Activated CD4-positive, alpha-beta memory T cell treated with anti-CD3 and anti-CD28 coated beads, Interleukin-2, amount 10 ng/mL, durations not matched to agents 7 days and 5 days (primary cell): ENCODE data around the gene ZNF627. TPM values are rescaled to one million over a fixed set of nuclear protein-coding genes. Genes with fewer than 3 reads are reported as not detected.
"Not testable (repeated sequence)": the region's sequence is repeated elsewhere in the genome, so short reads cannot be mapped to it uniquely, and the experiment has no call there.

Experiments used
- CTCF ChIA-PET: fragments of 350-600 bp; sonication (Branson Sonifier 250); formaldehyde crosslinking; loops from one replicate; lab custom pipeline; 2021; ENCODE audit warnings: antibody characterized with exemption, inconsistent platforms; lab: Charles Lee
- POLR2A ChIA-PET: fragments of 350-600 bp; sonication (Branson Sonifier 250); formaldehyde crosslinking; loops from one replicate; lab custom pipeline; 2021; ENCODE audit warnings: antibody characterized with exemption; lab: Charles Lee
- DNase-seq: peaks from one replicate; pipeline ENCODE4 v3.0.0-alpha.2; 2020
- H3K27ac Mint-ChIP-seq: one replicate; pipeline ENCODE4 v1.8.0; 2021; ENCODE audit warnings: mild to moderate bottlenecking, mixed read lengths
- H3K27me3 Mint-ChIP-seq: one replicate; pipeline ENCODE4 v1.8.0; 2021; ENCODE audit warnings: mixed read lengths
- H3K36me3 Mint-ChIP-seq: one replicate; pipeline ENCODE4 v1.8.0; 2021; ENCODE audit warnings: low read depth, mixed read lengths
- H3K4me1 Mint-ChIP-seq: one replicate; pipeline ENCODE4 v1.8.0; 2021; ENCODE audit warnings: mixed read lengths
- H3K4me3 Mint-ChIP-seq: one replicate; pipeline ENCODE4 v1.8.0; 2021; ENCODE audit warnings: mild to moderate bottlenecking, mixed read lengths
- H3K9me3 Mint-ChIP-seq: one replicate; pipeline ENCODE4 v1.8.0; 2021; ENCODE audit warnings: mixed read lengths
- total RNA-seq, 2 experiments: library from RNA; stranded (reverse); gene quantifications; one replicate each; pipeline ENCODE4 v1.2.3, GENCODE V29; 2021

ZNF627 gene
- total RNA-seq, 2 experiments from 2014 or later: 6.1 to 6.7 TPM

DNA sequence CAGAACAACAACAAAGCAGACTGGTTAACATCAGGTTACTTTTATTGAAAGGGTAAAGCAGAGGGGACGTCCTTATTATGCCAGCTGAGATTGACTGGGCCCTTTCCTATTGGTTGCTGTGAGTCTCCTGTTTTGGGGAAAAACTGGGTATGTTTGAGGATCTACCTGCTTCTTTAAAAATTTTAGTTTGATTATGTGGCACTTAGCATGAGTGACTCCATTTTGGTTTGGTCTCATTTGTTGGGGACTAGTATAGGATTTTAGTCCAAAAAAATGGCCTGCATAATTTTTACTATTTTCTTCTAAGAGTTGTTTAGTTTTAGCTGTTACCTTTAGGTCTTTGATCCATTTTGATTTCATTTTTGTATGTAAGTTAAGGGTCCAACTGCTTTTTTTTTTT is 14.4 kb downstream of the ZNF627 start:
- POLR2A ChIA-PET: no interaction called here
- CTCF ChIA-PET: no interaction called here
- no peak overlapping the region for H3K27ac Mint-ChIP-seq
- no peaks in the 10 kb centered on the region for H3K27me3 Mint-ChIP-seq
- H3K9me3 Mint-ChIP-seq: peaks cover 32% of the 10 kb centered on the region
- H3K4me1 Mint-ChIP-seq: peaks cover 3% of the 10 kb centered on the region
- H3K36me3 Mint-ChIP-seq: peaks cover 36% of the 10 kb centered on the region
- DNase-seq: no peak
- no peak overlapping the region for H3K4me3 Mint-ChIP-seq

DNA sequence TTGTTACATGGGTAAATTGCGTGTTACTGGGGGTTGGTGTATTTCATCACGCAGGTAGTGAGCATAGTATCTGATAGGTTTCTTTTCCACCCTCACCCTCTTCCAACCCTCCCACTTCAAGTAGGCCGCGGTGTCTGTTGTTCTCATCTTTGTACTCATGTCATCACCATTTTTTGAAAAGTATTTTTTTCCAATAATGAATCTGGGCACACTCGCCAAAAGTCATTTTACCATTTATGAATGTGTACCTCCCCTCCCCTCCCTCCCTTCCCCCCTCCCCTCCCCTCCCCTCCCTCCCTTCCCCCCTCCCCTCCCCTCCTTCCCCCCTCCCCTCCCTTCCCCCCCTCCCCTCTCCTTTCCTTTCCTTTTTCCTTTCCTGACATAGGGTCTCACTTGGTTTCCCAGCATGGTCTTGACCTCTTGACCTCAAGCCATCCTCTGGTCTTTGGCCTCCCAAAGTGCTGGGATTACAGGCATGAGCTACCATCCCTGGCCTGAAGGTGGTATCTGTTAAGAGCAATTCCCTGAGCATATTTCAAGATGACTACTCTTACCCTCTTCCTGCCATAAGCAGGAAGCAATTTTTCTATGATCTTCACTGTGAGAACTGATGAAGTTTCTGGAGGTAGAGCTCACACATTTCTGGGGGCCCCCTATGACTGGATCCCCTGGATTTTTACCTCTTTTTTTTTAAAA is 15.7 kb downstream of the ZNF627 start:
- Mint-ChIP-seq H3K27me3 (no peaks in the 10 kb centered on the region), H3K9me3 (peaks cover 34% of the 10 kb centered on the region), H3K27ac (no peak overlapping the region), H3K36me3 (peaks cover 41% of the 10 kb centered on the region), H3K4me3 (no peak overlapping the region), H3K4me1 (peaks cover 3% of the 10 kb centered on the region)
- DNase-seq: no peak
- ChIA-PET POLR2A (no interaction called here), CTCF (no interaction called here)

DNA sequence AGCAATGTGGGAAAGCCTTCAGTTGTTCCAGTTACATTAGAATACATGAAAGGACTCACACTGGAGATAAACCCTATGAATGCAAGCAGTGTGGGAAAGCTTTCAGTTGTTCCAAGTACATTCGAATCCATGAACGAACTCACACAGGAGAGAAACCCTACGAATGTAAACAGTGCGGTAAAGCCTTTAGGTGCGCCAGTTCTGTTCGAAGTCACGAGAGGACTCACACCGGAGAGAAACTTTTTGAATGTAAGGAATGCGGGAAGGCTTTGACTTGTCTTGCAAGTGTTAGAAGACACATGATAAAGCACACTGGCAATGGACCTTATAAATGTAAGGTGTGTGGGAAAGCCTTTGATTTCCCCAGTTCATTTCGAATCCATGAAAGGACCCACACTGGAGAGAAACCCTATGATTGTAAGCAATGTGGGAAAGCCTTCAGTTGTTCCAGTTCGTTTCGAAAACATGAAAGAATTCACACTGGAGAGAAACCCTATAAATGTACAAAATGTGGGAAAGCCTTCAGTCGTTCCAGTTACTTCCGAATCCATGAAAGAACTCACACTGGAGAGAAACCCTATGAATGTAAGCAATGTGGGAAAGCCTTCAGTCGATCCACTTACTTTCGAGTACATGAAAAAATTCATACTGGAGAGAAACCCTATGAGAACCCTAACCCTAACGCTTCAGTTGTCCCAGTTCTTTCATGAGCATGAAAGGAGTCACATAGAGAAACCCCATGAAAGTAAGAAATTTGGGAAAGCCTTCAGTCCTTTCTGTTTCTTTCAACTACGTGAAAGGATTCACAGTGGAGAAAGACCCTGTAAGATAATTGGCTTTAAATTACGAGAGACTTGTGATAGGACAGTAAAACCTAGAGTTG is 20.1 kb downstream of the ZNF627 start:
- CTCF ChIA-PET: no interaction called here
- Mint-ChIP-seq H3K9me3 (peaks cover 58% of the 10 kb centered on the region), H3K27me3 (no peaks in the 10 kb centered on the region), H3K4me3 (no peak overlapping the region), H3K27ac (no peak overlapping the region), H3K36me3 (peaks cover 68% of the 10 kb centered on the region), H3K4me1 (peaks cover 3% of the 10 kb centered on the region)
- POLR2A ChIA-PET: no interaction called here
- no peak for DNase-seq

DNA sequence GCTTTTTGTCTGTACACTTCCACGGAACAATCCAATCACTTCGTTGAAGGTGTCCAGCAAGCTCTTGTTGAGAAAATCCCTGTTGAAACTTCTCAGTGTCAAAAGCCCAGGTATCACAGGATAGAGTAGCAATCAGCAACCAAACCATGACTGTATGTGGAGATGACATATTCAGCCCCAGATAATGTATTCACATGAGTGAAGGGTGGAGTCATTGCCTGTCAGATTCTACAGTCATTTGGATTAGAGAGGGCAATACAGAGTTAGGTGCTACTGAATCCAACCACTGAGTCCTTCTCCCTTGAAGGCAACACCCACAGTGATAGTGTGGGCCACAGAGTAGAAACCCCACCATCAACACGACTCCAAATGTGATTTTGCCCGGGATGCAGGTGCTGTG is 23.3 kb downstream of the ZNF627 start:
- POLR2A ChIA-PET: no interaction called here
- DNase-seq: no peak
- peaks cover 54% of the 10 kb centered on the region for H3K36me3 Mint-ChIP-seq

GRCh38 chr19:11622401-11622800 is 25.1 kb downstream of the ZNF627 start:
- H3K4me3 Mint-ChIP-seq, H3K27ac Mint-ChIP-seq, POLR2A ChIA-PET, H3K4me1 Mint-ChIP-seq, CTCF ChIA-PET, DNase-seq: not testable (repeated sequence)
- H3K36me3 Mint-ChIP-seq: peaks cover 41% of the 10 kb centered on the region
- H3K9me3 Mint-ChIP-seq: peaks cover 39% of the 10 kb centered on the region
- peaks cover 27% of the 10 kb centered on the region for H3K27me3 Mint-ChIP-seq

More for the DNA sequence above, 23.3 kb downstream of the ZNF627 start:
- CTCF ChIA-PET: no interaction called here
- no peak overlapping the region for H3K27ac Mint-ChIP-seq
- no peak overlapping the region for H3K4me3 Mint-ChIP-seq
- peaks cover 9% of the 10 kb centered on the region for H3K4me1 Mint-ChIP-seq
- peaks cover 16% of the 10 kb centered on the region for H3K27me3 Mint-ChIP-seq
- peaks cover 48% of the 10 kb centered on the region for H3K9me3 Mint-ChIP-seq

DNA sequence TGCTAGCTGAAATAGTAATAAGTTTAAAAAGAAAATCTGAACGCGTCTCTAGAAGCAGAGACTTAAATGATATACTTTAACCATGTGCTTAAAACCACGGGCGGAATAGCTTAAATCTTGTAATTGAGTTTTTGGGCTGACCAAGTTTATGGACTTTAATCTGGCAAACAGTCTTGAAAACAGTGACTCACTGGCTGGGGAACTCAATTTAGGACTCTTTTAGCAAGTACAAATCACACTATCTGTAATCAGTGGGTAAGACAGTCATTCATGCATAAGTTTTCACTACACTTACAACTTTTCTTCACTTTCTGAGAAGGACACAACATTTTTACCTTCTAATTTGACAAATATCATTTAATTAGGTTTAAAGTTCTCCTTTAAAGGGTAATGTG is 26.8 kb downstream of the ZNF627 start:
- peaks cover 24% of the 10 kb centered on the region for H3K9me3 Mint-ChIP-seq
- H3K27ac Mint-ChIP-seq: no peak overlapping the region
- peaks cover 9% of the 10 kb centered on the region for H3K4me1 Mint-ChIP-seq
- no peak for DNase-seq
- ChIA-PET POLR2A (interaction anchor here (0.6 kb wide), 1 partner anchor 26 kb away, joined by 3 read pairs; no protein-coding TSS in a partner anchor), CTCF (no interaction called here)
- H3K4me3 Mint-ChIP-seq: no peak overlapping the region
- peaks cover 27% of the 10 kb centered on the region for H3K27me3 Mint-ChIP-seq
- peaks cover 26% of the 10 kb centered on the region for H3K36me3 Mint-ChIP-seq

- Mint-ChIP-seq H3K4me3 (no peak overlapping the region), H3K36me3 (peaks cover 11% of the 10 kb centered on the region), H3K27me3 (peaks cover 28% of the 10 kb centered on the region), H3K27ac (no peak overlapping the region), H3K4me1 (peaks cover 9% of the 10 kb centered on the region), H3K9me3 (peaks cover 17% of the 10 kb centered on the region)
- CTCF ChIA-PET: interaction anchor here (0.9 kb wide), 1 partner anchor 90 kb away, joined by 3 read pairs; no protein-coding TSS in a partner anchor
- no peak for DNase-seq
- POLR2A ChIA-PET: no interaction called here
These were observed 29.0 kb downstream of the ZNF627 start for GRCh38 chr19:11626252-11626651.

DNA sequence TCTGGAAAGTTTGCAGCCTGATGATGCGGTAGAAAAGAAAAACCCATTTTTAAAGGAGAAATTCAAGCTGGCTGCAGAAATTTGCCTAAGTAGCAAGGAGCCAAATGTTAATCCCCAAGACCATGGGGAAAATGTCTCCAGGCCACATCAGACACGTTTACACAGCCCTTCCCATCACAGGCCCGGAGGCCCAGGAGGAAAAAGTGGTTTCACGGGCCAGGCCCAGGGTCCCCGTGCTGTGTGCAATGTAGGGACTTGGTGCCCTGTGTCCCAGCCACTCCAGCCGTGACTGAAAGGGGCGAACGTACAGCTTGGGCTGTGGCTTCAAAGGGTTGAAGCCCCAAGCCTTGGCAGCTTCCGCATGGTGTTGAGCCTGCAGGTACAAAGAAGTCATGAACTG is 35.9 kb downstream of the ZNF627 start:
- no peak for DNase-seq
- no peaks in the 10 kb centered on the region for H3K4me1 Mint-ChIP-seq
- ChIA-PET POLR2A (no interaction called here), CTCF (no interaction called here)
- H3K36me3 Mint-ChIP-seq: peaks cover 6% of the 10 kb centered on the region
- H3K9me3 Mint-ChIP-seq: peaks cover 38% of the 10 kb centered on the region
- no peak overlapping the region for H3K4me3 Mint-ChIP-seq
- peaks cover 1% of the 10 kb centered on the region for H3K27me3 Mint-ChIP-seq
- no peak overlapping the region for H3K27ac Mint-ChIP-seq

DNA sequence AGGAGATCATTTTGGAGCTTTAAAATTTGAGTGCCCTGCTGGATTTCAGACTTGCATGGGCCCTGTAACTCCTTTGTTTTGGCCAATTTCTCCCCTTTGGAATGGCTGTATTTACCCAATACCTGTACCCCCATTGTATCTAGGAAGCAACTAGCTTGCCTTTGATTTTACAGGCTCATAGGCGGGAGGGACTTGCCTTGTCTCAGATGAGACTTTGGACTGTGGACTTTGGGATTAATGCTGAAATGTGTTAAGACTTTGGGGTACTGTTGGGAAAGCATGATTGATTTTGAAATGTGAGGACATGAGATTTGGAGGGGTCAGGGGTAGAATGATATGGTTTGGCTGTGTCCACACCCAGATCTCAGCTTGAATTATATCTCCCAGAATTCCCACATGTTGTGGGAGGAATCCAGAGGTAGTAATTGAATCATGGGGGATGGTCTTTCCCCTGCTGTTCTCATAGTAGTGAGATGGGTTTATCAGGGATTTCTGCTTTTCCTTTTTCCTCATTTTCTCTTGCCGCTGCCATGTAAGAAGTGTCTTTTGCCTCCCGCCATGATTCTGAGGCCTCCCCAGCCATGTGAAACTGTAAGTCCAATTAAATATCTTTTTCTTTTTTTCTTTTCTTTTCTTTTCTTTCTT is 36.9 kb downstream of the ZNF627 start:
- H3K9me3 Mint-ChIP-seq: peaks cover 38% of the 10 kb centered on the region
- H3K36me3 Mint-ChIP-seq, CTCF ChIA-PET, POLR2A ChIA-PET, H3K4me1 Mint-ChIP-seq, H3K27me3 Mint-ChIP-seq, H3K27ac Mint-ChIP-seq, H3K4me3 Mint-ChIP-seq, DNase-seq: not testable (repeated sequence)

- DNase-seq: no peak
- Mint-ChIP-seq H3K9me3 (peaks cover 26% of the 10 kb centered on the region), H3K27me3 (no peaks in the 10 kb centered on the region), H3K36me3 (peaks cover 3% of the 10 kb centered on the region), H3K27ac (no peak overlapping the region), H3K4me3 (peak overlapping the region; percentile 71), H3K4me1 (peaks cover 2% of the 10 kb centered on the region)
- ChIA-PET POLR2A (no interaction called here), CTCF (interaction anchor here (1.2 kb wide), 1 partner anchor 173 kb away, joined by 3 read pairs; no protein-coding TSS in a partner anchor)
These were observed 41.9 kb downstream of the ZNF627 start for GRCh38 chr19:11639245-11639601.

- DNase-seq: peak; percentile 89
- Mint-ChIP-seq H3K9me3 (peaks cover 23% of the 10 kb centered on the region), H3K36me3 (peaks cover 3% of the 10 kb centered on the region), H3K27me3 (no peaks in the 10 kb centered on the region), H3K4me1 (peaks cover 2% of the 10 kb centered on the region), H3K27ac (peak overlapping the region; percentile 21), H3K4me3 (peak overlapping the region; percentile 71)
- ChIA-PET CTCF (interaction anchor here (0.6 to 1.2 kb wide), 2 partner anchors 173 to 187 kb away, joined by 3 to 4 read pairs; no protein-coding TSS in a partner anchor), POLR2A (interaction anchor here (1.2 kb wide), 1 partner anchor 42 kb away, joined by 5 read pairs; the partner anchor contains the start of gene ZNF627)
These were observed 42.6 kb downstream of the ZNF627 start for GRCh38 chr19:11639602-11640471.

DNA sequence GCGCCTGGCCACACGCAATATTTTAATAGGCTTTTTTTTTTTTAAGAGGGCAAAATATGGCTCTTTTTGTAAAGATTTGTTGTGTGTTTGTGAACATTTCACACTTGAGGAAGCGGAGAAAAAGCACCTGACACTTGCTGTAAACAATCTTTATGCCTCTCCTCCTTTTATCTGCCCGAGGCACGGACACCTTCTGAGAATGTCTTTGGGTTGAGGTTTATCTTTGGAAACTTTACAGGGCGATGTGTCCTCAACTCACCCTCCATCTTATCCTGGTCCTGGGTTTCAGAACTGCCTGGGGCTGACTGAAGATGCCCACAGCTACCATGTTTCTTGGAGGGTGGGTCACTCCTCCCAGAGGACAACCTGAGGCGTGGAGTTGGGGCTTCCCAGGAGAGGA is 44.0 kb downstream of the ZNF627 start:
- Mint-ChIP-seq H3K27me3 (no peaks in the 10 kb centered on the region), H3K9me3 (peaks cover 19% of the 10 kb centered on the region), H3K27ac (no peak overlapping the region), H3K4me1 (peaks cover 2% of the 10 kb centered on the region), H3K4me3 (no peak overlapping the region), H3K36me3 (peaks cover 3% of the 10 kb centered on the region)
- ChIA-PET CTCF (no interaction called here), POLR2A (no interaction called here)
- DNase-seq: no peak
